NCI-H146 (cell line): ENCODE data around the gene TRMT10B.
"Not testable (repeated sequence)": the region's sequence is repeated elsewhere in the genome, so short reads cannot be mapped to it uniquely, and the experiment has no call there.

Source experiments
- DNase-seq: peaks from one replicate; lab custom pipeline; 2025; lab: John Stamatoyannopoulos, UW

Gene TRMT10B

DNA sequence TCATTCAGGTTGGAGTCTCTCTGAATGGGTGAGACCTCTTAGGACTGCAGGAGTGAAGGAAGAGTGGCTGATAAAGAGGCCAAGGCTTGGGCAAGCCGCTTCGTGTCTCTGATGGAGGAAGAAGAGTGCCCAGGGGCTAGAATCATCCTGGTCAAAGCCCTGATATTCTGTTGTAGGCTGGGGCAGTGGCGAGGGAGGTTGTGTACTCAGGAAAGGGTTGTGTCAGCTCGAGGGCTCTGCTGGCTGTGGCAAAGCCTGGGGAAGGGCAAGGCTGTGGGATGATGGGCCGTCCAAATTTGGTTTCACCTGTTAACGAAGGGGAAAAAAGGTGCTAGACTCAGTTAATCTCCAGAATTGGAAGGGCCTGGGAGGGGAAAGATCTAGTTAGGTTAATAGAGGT lies 2.4 kb upstream of the TRMT10B start:
- DNase-seq: no peak

DNA sequence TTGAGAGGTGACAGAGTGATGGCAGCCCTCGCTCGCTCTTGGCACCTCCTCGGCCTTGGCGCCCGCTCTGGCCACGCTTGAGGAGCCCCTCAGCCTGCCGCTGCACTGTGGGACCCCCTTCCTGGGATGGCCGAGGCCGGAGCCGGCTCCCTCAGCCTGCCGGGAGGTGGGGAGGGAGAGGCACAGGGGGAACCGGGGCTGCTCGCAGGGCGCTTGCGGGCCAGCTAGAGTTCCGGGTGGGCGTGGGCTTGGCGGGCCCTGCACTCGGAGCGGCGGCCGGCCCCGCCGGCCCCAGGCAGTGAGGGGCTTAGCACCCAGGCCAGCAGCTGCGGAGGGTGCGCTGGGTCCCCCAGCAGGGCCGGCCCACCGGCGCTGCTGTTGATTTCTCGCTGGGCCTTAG lies 1.9 kb upstream of the TRMT10B start:
- not testable (repeated sequence) for DNase-seq

DNA sequence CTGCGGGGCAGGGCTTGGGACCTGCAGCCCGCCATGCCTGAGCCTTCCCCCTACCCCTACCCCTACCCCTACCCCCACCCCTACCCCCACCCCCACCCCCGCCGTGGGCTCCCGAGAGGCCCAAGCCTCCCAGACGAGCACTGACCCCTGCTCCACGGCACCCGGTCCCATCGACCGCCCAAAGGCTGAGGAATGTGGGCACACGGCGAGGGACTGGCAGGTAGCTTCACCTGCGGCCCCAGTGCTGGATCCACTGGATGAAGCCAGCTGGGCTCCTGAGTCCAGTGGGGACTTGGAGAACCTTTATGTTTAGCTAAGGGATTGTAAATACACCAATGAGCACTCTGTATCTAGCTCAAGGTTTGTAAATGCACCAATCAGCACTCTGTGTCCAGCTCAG lies 1.5 kb upstream of the TRMT10B start:
- DNase-seq: not testable (repeated sequence)

DNA sequence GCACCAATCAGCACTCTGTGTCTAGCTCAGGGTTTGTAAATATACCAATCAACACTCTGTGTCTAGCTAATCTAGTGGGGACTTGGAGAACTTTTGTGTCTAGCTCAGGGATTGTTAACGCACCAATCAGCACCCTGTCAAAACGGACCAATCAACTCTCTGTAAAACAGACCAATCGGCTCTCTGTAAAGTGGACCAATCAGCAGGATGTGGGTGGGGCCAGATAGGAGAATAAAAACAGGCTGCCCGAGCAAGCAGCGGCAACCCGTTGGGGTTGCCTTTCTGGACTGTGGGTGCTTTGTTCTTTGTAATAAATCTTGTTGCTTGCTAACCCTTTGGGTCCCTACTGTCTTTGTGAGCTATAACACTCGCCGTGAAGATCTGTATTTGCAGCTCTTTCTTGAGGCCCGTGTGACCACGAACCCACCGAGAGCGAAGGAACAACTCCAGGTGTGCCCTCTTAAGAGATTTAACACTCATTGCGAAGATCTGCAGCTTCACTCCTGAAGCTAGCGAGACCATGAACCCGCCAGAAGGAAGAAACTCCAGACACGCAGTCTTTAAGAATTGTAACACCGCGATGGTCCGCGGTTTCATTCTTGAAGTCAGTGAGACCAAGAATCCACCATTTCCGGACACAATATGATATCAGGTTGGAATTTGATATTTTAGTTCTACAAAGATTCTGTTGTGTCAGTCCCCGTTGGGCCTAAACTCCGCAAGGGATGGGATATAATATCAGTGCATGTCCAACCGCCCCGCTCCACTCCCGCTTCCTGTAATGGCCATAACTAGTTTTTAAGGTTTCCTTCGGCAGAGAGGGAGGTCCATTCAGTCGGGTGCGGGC lies 740 bp upstream of the TRMT10B start:
- DNase-seq: no peak

DNA sequence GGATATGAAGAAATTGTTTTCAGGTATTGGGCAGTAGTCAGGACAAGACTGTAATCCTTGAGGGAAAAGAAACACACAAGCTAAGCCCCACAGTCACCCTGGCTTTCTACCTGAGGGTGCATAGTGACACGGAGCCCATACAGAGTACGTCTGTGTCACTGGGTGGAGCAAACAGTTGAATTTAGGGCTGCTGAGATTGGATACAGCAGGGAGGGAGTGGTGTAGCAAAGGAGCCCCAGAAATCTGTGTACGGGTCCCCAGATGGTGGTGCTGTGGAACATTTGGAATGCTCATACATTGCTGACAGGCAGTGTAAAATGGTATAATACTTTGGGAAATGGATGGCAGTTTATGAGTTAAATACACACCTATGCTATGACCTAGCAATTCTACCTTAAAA lies 5.1 kb downstream of the TRMT10B start:
- DNase-seq: no peak

DNA sequence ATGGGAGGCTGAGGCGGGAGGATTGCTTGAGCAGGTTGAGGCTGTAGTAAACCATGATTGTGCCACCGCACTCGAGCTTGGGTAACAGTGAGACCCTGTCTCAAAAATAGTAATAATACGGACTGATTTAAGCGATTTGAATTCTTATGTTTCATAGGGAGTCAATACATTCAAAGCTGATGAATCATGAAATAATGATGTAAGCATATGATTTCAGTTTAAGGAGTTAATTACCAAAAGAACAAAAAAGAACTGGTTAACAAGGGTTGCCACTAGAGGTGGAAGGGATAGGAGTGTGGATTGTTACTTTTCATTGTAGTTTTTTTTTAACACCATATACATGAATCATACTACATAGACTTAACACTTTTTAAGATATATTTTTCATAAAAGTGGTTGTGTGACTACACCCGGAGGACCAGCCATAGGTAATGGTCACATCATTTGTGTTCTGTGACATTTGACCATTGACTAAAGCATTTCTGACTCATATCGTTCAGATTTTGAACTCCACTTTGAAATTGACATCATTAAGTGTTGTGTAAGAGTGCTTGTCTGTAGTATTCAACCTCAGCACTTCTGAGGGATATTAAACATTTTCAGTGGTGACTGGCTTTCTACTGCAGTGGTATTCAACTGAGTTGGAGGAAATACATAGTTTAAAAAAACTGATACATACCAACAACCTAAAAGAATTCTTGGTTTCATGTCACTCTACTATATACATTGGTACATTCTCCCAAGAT lies 7.0 kb downstream of the TRMT10B start:
- DNase-seq: no peak

DNA sequence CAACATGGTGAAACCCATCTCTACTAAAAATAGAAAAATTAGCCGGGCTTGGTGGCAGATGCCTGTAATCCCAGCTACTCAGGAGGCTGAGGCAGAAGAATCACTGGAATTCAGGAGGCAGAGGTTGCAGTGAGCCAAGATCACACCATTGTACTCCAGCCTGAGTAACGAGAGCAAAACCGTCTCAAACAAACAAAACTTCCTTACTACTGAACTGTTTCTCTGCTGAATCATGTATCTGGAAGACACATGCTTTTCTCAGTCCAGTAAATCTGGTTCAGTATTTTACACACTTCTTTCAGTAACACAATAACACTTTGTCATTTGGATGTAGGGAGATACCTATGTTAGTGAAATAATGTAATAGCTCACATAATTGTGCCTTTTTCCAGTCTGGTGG lies 7.9 kb downstream of the TRMT10B start:
- DNase-seq: no peak

DNA sequence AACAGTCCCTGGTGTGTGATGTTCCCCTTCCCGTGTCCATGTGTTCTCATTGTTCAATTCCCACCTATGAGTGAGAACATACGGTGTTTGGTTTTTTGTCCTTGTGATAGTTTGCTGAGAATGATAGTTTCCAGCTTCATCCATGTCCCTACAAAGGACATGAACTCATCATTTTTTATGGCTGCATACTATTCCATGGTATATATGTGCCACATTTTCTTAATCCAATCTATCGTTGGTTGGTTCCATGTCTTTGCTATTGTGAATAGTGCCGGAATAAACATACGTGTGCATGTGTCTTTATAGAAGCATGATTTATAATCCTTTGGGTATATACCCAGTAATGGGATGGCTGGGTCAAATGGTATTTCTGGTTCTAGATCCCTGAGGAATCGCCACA lies 11.7 kb downstream of the TRMT10B start:
- DNase-seq: not testable (repeated sequence)

DNA sequence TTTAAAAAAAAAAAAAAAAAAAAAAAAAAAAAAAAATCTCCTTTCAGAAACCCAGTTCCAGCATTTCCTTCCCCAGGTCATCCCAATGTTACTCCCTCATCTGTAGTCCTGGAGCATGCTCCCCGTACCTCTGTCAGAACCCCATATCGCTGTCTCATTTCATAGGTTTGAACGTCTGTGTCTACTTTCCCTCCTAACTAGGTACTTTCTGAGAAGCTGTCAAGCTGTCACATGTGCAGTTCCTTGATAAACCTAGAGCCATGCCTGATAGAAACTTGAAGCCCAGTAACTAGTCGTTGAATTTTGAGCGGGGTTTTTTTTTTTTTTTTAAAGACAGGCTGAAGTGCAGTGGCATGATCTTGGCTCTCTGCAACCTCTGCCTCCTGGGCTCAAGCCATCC lies 15.7 kb downstream of the TRMT10B start:
- no peak for DNase-seq

DNA sequence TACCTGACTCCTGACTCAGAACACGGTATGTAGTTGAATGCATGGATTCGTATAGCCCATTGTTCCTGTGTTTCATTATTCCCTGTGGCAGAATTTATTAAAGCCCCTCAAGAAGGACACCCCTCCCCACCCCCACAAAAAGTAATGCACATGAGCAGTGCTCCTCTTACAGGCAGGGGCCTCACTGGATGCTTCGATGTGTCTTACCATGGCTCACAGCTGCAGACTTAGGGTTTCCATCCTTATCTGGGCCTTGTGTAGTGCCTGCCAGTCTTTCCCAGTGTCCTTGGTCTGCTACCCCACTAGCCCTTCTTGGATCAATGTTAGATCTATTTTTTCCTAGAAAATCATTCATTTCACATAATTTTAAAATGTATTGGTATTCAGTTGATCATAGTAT lies 16.4 kb downstream of the TRMT10B start:
- DNase-seq: no peak

DNA sequence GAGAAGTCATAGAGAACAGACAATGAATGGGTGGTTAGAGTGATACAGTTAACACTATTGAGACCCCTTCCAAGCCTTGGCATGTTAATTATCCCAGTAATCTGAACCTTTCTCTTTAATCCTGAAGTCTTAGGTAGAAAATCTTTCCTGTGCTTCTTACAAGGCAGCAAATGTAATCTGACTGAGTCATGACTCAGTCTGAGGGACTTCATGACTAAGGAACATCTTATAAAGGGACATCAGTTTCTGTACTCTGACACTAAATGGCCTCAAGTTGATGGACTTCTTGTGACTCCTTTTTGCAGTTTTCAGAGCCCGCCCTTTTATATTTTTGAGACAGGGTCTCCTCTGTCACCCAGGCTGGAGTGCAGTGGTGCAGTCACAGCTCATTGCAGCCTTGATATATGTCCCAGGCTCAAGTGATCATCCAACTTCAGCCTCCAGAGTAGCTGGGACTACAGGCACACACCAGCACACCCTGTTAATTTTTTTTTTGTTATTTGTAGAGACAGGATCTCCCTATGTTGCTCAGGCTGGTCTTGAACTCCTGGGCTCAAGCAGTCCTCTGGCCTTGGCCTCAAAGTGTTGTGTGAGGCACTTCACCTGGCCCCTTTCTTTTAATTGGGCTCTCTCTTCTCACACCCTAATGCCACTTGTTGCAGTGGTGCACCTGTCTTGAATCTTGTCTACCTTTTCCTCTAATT lies 21.8 kb downstream of the TRMT10B start:
- DNase-seq: no peak

DNA sequence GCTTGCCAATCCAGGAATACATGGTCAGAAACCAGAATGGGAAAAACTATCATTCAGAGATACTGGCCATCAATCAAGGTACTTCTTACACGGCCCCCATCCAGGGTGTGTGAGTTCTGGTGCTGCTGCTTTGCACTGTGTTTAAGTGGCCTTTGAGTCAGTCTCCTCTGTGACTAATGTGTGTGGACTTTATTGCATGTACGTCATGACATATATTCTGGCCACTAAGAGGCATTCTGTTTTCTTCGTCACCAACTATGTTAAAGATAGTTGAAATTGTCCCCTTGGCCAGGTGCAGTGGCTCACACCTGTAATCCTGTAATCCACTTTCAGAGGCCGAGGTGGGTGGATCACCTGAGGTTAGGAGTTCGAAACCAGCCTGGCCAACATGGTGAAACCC lies 22.7 kb downstream of the TRMT10B start:
- DNase-seq: no peak

DNA sequence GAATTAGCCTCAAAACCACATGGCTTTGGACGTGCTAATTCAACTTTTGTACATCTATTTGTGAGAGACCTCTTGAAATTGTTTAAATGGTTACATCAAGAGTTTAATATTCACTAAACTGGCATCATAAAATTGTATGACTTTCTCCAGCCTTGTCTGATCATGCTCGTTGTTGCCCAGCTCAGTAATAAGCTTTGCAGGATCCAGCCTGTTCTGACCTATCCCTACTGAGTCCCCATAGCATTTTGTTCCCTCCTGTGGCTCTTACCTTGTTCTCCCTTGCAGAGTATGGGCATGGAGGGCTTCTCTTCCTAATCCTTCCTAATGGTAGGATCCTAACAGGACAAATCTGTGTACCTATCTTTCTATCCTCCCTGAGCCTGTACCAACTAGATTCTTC lies 24.9 kb downstream of the TRMT10B start:
- DNase-seq: no peak

DNA sequence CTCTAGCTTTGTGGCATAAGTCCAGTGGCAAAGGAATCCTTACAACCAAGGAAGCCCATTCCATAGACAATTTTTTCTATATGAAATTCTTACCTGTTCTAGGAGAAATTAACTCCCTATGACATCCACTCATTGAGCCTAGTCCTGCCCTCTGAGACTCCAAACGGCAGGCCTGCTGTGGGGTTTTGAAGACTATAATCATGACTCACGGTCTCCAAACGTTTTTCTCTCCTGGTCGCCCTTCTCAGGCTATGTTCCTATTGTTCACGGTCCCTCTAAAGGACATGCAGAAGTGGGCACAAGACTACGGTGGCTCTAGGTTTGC lies 30.6 kb downstream of the TRMT10B start:
- no peak for DNase-seq

DNA sequence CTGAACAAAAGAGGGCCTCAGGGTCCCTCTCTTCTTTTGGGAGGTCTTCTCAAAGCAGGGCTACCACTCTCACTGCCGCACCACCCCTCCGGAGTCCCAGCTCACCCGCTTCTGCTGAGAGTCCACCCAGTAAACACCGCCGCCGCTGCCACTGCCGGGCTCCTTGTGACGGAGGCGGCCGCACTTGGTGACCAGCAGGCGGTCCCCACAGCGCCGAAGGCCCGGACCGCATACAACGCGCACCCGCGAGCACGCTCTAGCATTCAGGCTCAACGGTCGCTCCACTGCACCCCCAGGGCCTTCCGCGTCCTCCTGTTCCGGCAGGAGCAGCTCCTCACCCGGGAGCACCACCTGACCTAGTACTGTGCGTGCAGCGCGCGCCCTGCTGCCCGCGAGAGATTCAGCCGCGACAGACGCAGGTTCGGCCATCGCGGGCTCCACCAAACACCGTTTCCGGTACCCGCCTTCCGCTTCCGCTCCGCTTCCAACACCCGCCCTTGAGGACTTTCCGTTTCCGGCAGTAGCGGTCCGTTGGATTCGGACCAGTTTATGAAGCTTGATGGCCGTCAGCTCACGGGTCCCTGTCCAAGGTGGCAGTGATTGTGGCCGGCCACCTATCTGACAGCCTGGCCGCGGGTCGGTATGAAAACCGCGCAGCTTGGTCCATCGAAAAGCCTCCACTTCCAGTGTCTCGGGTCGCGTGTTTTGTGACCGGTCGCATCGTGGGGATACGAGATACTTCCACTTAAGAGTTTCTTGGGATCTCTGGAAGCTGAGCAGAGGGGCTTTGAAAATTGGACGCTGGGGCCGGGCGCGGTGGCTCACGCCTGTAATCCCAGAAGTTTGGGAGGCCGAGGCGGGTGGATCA lies 31.2 kb downstream of the TRMT10B start, which contains the start of gene EXOSC3:
Gene EXOSC3, minus strand, starts transcription at position 449 of the 868 bp plus-strand sequence. Its CDS starts 20 bp downstream, at position 429.
- DNase-seq: peak; percentile 95

DNA sequence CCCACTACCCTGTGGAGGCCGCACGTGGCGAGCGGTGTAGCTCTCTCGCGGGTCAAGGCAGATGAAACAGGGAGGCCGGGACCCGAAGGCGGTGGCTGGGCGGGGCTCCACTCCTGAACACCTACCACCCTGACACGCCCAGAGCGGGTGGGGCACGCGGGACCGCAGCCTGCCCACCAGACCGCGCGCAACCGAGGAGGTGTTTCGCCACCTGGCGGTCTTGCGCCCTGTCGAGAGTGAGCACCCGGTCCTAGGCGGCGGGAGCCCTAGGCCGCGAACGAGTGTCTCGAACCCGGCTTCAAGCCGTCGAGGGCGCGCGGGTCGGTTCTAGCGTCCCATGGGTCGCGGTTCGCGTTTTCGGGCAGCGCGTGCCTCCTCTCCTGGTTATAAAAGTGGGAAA lies 33.5 kb downstream of the TRMT10B start:
- DNase-seq: no peak

DNA sequence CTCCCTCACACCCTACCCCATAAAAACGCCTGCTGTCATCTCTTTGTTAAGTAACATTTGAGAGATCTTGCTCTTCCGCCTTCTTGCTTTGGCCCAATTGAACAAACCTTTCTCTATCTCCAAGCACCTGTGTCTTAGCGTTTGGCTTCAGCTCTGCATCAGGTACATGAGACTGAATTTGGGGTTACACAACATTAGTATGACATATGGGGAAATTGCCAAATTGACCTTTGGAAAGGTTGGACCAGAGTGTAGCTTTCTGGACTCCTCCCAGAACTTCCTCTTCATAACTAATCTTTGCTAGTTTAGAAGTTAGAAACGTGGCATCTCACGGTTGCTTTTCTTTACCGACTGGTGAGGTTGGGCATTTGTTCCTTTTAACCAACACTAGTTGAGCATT lies 34.7 kb downstream of the TRMT10B start:
- no peak for DNase-seq

DNA sequence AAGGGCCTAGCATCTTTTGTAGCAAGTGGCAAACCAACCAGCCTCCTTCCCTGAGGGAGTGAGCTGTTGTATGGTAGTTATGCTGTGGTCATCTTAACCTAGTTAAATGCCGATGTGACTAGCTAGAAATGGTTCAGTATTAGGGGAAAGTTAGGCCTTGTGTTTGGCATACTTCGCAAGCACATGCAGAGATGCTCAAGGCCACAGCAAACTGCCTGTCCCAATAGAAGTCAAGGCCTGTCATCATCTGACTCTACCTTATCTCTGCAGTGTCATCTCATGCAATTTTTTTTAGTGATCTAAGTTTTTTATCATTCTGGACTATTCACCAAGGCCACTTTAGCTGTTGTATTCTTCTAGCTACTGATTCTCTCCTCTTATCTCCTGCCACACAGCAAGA lies 36.5 kb downstream of the TRMT10B start:
- no peak for DNase-seq

DNA sequence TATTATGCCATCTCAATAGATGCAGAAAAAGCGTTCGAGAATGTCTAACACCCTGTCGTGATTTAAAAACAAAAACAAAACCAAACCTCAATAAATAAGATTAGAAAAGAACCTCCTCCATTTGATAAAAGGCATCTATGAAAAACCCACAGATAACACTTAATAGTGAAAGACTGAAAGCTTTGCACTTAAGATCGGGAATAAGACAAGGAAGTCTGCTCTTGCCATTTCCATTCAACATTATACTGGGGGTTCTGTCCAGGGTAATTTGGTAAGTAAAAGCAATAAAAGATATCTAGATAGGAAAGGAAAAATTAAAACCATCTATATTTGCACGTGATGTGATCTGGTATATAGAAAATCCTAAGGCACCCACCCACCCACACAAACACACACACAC lies 38.5 kb downstream of the TRMT10B start:
- DNase-seq: no peak

DNA sequence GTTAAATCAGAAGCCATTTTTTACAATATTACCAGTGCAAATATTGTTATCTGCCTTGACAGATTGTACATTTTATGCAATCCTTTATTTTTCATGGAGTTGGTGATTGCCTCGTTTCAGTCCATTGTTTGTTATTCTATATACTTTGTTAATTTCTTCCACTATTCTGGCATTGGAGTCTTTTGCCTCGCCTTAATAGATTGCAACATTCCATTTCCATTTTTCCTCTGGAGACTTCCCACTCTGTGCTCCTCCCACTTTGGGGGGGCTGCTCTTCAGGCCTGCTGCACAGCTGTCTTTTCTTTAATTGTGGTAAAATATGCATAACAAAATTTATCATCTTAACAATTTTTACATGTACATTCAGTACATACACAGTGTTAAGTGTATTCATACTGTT lies 42.6 kb downstream of the TRMT10B start:
- DNase-seq: no peak

DNA sequence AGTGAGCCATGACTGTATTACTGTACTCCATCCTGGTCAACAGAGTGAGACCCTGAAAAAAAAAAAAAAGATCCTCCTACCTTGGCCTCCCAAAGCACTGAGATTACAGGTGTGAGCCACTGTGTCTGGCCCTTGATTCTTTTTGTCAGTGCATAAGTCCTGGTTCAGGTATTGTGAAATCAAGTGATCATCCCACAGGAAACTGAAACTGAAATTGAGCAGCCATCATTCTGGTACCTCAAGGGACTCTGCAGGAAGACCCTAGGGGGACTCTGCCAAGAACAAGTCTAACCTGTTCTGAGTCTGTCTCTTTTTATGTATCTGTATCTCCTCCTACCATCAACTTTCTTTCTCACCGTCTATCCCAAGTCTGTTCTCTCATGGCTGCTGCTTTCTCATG lies 45.1 kb downstream of the TRMT10B start:
- DNase-seq: no peak
